ENCODE measurements around the gene CCT7.
"Not testable (repeated sequence)": the region's sequence is repeated elsewhere in the genome, so short reads cannot be mapped to it uniquely, and the experiment has no call there.

The CCT7 gene

GRCh38 chr2:73233932-73234832 is at the start of gene CCT7:
CCT7 (plus strand) TSS chr2:73234308; CDS start chr2:73234379, 71 bp downstream.
- DNase-seq: peak; percentile 77

- no peak for DNase-seq
These were observed 48.1 kb upstream of the CCT7 start for GRCh38 chr2:73185965-73186364.

GRCh38 chr2:73187549-73187948 is 46.6 kb upstream of the CCT7 start:
- no peak for DNase-seq

- no peak for DNase-seq
These were observed 36.5 kb upstream of the CCT7 start for GRCh38 chr2:73197579-73197978.

GRCh38 chr2:73200281-73200680 is 33.8 kb upstream of the CCT7 start:
- DNase-seq: not testable (repeated sequence)

- no peak for DNase-seq
These were observed 31.7 kb upstream of the CCT7 start, which contains the start of gene NOTO for GRCh38 chr2:73202156-73203054. NOTO (plus strand) TSS chr2:73202574; CDS start chr2:73202667, 93 bp downstream.

GRCh38 chr2:73203055-73203681 is 30.9 kb upstream of the CCT7 start:
- DNase-seq: no peak

- no peak for DNase-seq
These were observed 28.5 kb upstream of the CCT7 start for GRCh38 chr2:73205611-73206010.

GRCh38 chr2:73208258-73208657 is 25.9 kb upstream of the CCT7 start:
- DNase-seq: no peak

GRCh38 chr2:73210019-73210418 is 24.1 kb upstream of the CCT7 start:
- no peak for DNase-seq

GRCh38 chr2:73210696-73211095 is 23.4 kb upstream of the CCT7 start:
- no peak for DNase-seq

GRCh38 chr2:73212098-73212447 is 22.0 kb upstream of the CCT7 start:
- DNase-seq: no peak

- DNase-seq: peak; percentile 50
These were observed 21.5 kb upstream of the CCT7 start for GRCh38 chr2:73212448-73213176.

- peak; percentile 48 for DNase-seq
These were observed 19.7 kb upstream of the CCT7 start, which contains the start of gene SMYD5 for GRCh38 chr2:73214120-73215035. SMYD5 (plus strand) TSS chr2:73214245; CDS start chr2:73214267, 22 bp downstream.

- no peak for DNase-seq
These were observed 18.9 kb upstream of the CCT7 start for GRCh38 chr2:73215254-73215653.

GRCh38 chr2:73217160-73217559 is 16.9 kb upstream of the CCT7 start:
- no peak for DNase-seq

GRCh38 chr2:73217826-73218225 is 16.3 kb upstream of the CCT7 start:
- DNase-seq: no peak

GRCh38 chr2:73218298-73218697 is 15.8 kb upstream of the CCT7 start:
- DNase-seq: no peak

GRCh38 chr2:73223821-73224220 is 10.3 kb upstream of the CCT7 start:
- DNase-seq: no peak

- no peak for DNase-seq
These were observed 8.4 kb upstream of the CCT7 start for GRCh38 chr2:73225513-73226360.
